Stimulated activated CD4-positive, alpha-beta T cell treated with anti-CD3 and anti-CD28 coated beads, Interleukin-12 subunit alpha, Interleukin-12 subunit beta, amount 100 ng/mL, for 4 hours (primary cell): ENCODE results near the gene DCAF11.

Experiments used
- DNase-seq: peaks from one replicate; pipeline ENCODE4 v3.0.0-alpha.2; 2020

DCAF11 gene

DNA sequence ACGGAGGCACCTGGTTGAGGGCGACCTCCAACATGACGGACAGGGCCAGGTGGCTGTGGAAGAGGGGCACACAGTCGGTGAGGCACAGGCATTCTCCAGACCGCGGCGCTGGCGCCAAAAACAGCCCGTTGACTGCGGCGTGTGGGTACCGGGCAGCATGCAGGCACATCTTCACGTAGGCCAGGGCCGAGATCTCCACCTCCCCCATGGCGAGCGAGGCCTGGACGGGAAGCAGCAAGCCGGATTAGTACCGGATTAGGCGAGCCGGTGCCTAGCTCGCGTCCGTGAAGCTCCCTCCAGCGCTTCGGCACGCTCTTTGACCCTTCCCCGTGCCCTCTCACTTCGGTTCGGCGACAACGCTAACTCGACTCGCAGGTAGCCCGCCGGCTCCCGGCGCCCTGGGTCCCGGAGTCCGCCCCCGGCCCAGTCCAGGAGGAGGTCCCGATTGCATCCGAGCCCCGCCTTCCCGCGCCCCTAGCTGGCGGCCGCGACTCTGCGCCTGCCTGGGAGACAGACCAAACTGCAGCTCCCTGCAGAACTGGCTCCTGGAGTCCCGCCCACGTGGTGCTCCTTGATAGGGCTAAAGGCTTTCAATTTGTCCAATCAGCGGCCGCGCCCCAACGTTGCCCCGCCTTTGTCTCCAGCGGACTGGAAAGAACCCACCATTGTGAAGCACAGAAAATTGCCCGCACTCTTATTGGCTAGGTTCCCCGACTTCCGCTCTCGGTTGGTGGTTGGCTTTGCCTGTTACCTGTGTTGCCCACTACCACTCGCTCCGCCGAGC, 26.7 kb downstream of the DCAF11 start, which contains the start of gene EMC9:
EMC9 (minus strand) TSS at position 495 of the 784 bp plus-strand sequence; CDS start at position 208, 287 bp downstream.
- DNase-seq = peak; percentile 99

DNA sequence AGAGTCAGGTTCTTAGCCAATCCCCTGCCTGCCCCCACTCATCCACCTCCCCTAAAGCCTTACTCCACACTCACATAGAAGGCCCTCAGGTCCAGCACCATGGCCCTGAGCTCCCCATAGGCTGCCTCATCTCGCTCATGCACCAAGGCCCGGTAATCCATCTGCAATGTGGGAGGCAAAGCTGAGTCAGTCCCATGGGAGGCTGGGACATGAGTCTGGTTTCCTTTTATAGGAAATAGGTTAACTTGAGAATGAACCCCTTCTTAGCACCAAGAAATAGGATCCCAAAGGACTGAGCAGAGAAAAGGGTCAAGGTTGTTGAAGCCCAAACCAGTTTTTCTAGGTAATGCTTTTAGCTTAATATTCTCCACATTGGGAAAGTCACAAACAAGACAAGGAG, 28.9 kb downstream of the DCAF11 start:
- DNase-seq = no peak

DNA sequence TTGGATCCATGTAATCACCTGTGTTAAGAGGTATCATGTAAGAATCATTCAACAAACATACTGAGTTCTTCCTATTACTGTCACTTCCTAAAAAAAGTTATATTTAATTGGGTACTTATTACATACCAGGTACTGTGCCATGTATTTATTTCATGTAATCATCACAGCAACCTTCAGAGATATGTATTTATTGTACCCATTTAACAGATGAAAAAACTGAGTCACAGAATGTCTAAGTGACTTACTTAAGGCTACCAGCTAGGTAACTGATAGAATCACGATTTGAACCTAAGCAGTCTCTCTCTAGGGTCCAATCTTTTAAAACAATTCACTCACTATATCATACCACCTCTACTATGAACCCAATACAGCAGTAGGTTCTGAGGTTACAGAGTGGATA, 29.9 kb downstream of the DCAF11 start:
- no peak for DNase-seq

DNA sequence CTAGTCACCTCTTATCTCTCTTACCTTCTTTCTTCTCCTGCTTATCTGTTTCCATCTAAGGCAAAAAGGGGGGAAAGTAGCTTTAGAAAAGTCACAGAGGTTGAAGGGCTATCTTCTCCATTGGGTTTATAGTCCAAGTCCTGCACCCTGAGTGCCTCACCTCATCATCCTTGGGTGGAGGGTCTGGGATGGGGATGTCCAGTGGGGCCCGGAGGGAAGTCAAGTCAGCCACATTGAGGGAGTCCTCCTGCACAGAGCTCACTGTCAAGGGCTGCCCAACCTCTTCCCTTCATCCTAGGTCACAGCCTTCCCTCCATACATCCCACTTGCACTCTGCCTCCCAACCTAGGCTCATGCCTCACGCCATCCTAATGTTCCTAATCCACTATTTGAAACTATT, 30.6 kb downstream of the DCAF11 start:
- no peak for DNase-seq

DNA sequence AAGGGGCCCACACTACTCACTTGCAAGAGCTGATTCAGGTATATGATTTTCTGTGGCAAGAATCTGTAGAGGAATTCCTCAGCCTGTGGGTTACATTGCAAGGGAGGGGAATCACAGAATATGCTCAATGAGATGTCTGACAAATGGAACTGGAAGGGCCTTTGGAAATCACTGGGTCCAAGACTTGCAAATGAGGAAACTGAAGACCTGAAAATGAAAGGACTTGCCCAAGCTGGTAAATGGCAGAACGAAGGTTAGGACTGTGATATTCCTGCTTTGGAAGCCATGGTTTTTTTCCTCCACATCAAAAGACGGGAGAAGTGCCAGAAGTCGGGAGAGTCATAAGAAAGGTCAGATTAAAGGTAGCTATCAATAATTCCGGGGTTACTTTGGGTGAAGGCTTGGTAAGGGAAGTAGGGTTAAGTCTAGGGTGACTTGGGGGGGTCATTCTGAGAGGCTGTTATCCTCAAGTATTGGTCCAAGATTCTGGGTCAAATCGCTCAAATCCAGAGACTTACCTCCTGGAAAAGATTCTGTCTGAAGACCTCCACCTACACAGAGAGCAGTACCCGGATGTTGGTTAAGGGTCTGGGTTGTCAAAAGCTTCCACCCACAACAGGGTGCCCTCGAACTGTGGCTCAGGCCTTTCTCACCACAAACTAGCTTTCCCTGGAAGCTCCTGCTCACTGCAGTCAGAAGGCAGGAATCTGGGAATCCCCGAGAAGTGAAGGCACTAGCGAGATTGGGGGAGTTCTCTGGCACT, 31.3 kb downstream of the DCAF11 start:
- DNase-seq = no peak

DNA sequence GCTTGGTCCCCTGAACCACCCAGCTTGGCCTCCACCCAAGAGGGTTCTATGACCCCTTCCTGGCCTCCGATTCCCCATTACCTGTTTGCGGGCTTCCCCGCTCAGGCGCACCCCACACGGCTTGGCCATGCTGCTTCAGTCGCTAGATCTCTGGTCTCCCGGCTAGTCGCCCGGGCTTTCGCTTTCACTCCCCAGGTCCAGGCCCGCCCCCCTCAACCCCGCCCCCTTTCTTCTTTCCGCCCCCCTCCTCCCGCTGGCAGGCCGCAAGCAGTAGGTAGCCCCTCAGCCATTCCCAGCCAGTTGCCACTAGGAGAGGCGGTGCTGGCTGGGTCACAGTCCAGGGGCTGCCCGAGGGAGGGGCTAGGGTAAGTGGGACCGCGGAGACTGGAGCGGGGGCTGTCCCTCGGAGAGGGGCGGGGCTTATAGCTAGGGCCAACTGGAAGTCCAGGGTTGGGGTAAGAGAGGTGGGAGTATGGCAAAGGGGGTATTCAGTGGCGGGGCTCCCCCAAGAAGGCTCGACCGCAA, 31.9 kb downstream of the DCAF11 start, which contains the start of gene PSME2:
PSME2 (minus strand) TSS at position 158 of the 525 bp plus-strand sequence; CDS start at position 129, 29 bp downstream.
- DNase-seq = peak; percentile 77

DNA sequence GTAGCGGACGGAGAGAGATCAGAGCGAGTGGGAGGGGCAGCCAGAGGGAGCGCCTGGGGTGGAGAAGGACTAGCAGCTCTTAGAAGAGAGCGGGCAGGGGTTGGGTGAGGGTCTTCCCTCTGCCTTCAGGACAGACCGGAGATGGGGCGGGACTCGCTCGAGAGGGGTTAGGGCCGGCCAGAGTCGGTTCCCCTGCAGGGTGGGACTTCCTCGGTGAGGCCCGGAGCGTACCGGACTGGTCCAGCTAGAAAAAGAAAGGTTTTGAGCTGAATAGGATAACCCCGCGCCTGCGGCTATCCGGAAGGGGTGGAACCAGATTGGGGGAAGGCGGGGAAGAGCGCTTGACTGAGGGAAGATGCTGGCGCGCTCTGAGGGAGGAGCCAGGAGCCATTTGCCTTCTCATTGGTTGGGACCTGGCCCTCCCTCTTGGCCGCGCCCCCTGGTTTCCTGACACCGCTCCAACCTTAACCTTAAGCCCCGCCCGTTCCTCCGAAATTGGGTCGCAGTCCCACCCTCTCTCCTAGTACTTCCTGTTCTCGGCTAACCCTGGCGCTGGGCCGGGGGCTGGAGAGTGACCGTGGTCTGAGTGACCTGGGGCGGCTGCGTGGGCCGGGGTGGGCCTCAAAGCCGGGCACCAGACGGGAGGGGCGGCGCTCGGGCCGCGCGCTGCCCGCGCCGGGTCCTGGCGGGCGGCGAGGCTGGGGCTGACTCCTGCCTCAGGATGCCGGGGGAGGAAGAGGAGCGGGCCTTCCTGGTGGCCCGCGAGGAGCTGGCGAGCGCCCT, 32.6 kb downstream of the DCAF11 start, which contains the start of gene RNF31:
RNF31 (plus strand) TSS at position 521 of the 783 bp plus-strand sequence; CDS start at position 722, 201 bp downstream.
- DNase-seq = peak; percentile 97

DNA sequence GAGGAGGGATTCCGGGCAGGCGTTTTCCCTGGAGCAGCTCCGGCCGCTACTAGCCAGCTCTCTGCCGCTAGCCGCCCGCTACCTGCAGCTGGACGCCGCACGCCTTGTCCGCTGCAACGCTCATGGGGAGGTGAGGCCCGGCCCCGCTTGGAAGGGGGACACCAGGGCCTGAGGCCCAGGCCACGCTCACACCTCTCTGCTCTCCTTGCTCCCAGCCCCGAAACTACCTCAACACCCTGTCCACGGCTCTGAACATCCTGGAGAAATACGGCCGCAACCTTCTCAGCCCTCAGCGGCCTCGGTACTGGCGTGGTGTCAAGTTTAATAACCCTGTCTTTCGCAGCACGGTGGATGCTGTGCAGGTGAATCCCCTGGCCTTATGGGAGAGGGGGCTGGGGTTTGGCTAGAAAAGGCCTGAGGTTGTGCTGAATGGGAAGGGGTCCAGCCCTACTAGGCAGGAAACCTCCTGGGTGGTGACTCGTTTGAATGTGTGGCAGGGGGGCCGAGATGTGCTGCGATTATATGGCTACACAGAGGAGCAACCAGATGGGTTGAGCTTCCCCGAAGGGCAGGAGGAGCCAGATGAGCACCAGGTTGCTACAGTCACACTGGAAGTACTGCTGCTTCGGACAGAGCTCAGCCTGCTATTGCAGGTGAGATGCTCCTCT, 33.3 kb downstream of the DCAF11 start:
- DNase-seq = no peak

DNA sequence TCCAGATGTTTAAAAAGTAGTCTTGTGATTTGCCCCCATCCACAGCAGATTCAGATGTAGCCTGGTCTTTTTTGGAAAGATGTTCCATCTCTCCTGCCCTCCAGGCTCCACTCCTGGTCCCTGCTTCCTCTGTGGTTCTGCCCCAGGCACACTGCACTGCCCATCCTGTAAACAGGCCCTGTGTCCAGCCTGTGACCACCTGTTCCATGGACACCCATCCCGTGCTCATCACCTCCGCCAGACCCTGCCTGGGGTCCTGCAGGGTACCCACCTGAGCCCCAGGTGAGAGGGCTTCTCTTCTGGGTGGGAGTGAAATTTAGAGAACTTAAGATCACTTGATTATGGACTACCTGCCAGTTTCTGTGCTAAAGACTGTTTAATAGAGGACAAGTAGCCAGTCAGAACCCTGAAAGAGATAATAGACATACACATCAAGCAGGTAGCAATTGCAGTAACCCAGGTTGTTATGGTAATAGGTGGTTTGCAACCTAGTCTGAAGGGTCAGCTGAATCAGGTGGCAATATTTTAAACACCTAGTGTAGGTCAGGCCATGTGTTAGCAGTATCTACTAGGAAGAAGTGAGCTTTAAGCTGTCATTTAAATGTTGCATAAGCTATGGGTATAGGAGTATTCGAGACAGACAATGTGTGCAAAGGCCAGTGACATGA, 34.9 kb downstream of the DCAF11 start:
- no peak for DNase-seq

DNA sequence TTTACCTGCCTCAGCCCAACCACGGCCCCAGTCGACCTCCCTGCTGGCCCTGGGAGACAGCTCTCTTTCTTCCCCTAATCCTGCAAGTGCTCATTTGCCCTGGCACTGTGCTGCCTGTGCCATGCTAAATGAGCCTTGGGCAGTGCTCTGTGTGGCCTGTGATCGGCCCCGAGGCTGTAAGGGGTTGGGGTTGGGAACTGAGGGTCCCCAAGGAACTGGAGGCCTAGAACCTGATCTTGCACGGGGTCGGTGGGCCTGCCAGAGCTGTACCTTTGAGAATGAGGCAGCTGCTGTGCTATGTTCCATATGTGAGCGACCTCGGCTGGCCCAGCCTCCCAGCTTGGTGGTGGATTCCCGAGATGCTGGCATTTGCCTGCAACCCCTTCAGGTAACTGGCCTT, 35.5 kb downstream of the DCAF11 start:
- DNase-seq = no peak

DNA sequence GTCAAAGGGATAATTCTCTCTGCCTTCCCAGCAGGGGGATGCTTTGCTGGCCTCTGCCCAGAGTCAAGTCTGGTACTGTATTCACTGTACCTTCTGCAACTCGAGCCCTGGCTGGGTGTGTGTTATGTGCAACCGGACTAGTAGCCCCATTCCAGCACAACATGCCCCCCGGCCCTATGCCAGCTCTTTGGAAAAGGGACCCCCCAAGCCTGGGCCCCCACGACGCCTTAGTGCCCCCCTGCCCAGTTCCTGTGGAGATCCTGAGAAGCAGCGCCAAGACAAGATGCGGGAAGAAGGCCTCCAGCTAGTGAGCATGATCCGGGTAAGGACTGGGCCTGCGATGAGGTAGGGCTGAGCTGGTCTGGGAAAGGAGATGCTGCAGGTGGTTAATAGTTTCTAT, 36.0 kb downstream of the DCAF11 start:
- no peak for DNase-seq

DNA sequence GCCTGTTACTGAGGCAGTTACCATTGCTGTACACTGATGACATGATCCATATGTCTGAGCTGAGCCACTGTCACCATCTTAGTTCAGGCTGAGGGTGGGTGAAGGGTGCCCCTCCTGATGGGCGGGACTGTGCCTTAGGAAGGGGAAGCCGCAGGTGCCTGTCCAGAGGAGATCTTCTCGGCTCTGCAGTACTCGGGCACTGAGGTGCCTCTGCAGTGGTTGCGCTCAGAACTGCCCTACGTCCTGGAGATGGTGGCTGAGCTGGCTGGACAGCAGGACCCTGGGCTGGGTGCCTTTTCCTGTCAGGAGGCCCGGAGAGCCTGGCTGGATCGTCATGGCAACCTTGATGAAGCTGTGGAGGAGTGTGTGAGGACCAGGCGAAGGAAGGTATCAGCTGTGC, 36.4 kb downstream of the DCAF11 start:
- no peak for DNase-seq

DNA sequence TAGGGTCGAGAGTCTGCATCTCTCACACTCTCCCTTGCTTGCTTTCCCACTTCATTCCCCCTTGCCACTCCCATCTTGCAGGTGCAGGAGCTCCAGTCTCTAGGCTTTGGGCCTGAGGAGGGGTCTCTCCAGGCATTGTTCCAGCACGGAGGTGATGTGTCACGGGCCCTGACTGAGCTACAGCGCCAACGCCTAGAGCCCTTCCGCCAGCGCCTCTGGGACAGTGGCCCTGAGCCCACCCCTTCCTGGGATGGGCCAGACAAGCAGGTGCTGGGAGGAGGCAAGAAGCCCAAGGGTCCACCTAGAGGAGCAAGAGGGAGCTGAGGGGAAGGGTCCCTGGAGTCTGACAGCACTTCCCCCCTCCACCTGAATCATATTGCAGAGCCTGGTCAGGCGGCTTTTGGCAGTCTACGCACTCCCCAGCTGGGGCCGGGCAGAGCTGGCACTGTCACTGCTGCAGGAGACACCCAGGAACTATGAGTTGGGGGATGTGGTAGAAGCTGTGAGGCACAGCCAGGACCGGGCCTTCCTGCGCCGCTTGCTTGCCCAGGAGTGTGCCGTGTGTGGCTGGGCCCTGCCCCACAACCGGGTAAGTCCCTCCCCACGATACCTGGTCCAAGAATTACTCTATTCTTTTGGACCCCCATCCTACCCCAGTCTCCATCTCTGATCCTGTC, 37.0 kb downstream of the DCAF11 start:
- DNase-seq = no peak

DNA sequence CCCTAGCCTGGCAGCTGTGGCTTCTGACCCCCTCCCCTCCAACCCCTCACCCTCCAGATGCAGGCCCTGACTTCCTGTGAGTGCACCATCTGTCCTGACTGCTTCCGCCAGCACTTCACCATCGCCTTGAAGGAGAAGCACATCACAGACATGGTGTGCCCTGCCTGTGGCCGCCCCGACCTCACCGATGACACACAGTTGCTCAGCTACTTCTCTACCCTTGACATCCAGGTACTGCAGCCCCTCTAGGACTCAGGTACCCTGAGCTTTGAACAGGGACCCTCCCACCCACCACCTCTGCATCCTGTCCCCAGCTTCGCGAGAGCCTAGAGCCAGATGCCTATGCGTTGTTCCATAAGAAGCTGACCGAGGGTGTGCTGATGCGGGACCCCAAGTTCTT, 40.5 kb downstream of the DCAF11 start:
- no peak for DNase-seq

DNA sequence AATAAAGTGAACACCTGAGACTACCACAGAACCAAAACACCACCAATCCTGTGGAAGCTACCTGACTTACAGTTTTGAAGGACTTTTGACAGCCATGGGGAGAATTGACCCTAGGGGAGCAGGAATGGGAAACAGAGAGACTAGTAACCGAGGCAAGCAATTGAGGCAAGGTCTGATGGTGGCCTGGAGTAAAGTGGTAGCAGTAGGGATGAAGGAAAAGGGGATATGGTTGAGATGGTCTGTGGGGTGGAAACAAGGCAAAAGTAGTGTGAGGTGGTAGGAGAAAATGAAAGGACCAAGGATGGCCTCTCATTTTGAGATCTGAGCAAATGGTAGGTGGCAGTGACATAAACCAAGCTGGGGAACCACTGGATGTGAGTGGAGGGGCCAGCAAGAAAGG, 42.3 kb downstream of the DCAF11 start:
- no peak for DNase-seq

DNA sequence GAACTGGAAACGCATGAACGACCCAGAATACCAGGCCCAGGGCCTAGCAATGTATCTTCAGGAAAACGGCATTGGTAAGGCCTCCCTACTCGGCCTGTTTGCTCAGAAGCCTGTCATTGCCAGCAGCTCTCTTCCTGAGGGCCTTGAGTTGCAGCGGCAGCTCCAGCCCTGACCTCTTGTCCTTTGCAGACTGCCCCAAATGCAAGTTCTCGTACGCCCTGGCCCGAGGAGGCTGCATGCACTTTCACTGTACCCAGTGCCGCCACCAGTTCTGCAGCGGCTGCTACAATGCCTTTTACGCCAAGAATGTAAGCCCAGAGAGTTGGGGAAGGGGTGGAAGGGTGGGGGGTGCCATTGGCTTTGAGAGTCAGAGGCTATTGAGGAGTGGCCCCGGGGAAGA, 42.8 kb downstream of the DCAF11 start:
- DNase-seq = no peak

DNA sequence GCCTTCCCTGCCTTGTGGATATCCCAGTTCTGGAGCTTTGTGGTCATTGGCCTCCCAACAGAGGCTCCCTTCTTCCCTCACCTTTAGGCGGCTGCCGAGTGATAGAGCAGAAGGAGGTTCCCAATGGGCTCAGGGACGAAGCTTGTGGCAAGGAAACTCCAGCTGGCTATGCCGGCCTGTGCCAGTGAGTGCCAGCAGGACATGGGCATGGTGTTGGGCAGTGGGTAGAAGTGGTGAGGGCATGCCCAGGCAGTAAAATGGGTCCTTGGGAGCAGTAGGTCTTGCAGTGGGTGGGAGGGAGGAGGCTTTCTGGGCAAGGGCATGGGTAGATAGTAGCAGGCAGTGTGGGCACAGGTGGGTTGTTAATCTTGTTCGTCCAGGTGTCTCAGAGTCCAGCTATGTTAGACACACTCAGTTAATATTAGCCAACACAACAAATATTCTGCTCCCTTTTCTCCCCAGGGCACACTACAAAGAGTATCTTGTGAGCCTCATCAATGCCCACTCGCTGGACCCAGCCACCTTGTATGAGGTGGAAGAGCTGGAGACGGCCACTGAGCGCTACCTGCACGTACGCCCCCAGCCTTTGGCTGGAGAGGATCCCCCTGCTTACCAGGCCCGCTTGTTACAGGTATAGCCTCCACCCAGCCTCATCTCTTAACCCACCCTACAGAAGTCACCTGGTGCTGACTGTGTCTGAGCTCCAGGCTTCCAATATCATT, 45.4 kb downstream of the DCAF11 start:
- DNase-seq = no peak

DNA sequence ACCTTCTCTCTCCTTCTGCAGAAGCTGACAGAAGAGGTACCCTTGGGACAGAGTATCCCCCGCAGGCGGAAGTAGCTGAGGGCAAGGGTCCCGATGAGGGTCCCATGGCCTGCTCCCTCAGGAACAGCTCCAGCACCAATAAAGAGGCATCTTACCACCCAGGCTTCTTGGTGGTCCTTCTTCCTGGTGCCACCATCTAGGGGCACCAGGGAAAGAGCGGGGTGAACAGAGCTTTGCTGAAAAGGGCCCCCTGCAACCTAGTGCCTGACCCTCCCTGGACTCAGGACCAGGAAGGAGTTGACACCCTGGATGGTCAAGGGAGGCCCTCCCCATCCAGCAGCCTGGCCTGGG, 45.9 kb downstream of the DCAF11 start:
- DNase-seq = no peak

DNA sequence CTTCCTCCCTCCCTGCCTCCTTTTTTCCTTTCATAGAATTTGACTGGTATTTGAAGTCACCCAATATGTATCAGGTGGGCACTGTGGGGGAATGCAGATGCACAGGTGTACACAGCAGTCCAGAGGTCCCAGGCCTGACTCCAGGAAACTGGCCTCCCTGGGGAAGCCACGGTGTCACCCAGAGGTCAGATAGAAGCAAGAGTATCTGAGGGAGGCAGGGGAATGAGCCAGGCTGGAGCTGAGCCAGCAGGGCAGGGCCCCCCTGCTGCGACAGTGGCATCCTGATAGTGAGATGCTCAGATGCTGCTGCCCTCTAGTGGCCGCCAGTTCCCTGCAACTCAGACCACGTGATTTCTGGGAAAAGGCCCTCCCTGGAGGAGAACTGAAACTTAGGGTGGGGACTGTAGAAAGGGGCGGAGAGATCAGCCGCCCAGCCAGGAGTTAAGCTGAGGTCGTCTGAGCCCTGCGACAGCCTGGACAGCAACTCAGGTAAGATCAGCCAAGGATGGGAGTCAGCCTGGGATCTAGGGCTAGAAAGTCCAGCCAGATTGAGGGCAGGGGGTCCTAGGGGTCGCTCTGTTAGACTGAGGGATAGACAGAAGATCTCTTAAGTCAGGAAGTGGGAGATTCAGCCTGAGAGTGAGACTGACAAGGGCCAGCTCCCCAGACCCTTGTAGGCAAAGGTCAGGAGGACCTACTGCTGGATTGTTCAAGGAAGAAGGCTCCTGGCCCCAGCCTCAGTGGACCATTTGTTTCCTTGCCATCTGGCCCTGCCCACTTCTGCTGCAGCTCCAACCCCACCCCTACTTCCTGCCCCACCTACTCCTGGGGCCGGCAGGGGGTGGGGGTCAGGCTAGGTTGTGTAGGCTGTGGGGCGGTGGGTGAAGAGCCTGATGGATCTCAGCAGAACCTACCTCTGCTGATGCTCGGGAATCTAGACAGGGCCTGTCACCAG, 46.5 kb downstream of the DCAF11 start, which contains the start of gene IRF9:
IRF9 (plus strand) TSS at position 416 of the 955 bp plus-strand sequence. CDS start 880 bp downstream, outside the sequence.
- peak; percentile 96 for DNase-seq
